Fibroblast of lung (primary cell): ENCODE results near the gene SLC37A1. TPM values are rescaled to one million over a fixed set of nuclear protein-coding genes. Genes with fewer than 3 reads are reported as not detected.

Source experiments
- DNase-seq, 2 donors: peaks; one replicate each; pipeline versions ENCODE4 v3.0.0 to v3.0.0-alpha.2; 2010; ENCODE audit warnings: low read depth in 2 of 2
- H2AFZ ChIP-seq: 2 replicates; pipeline ENCODE4 v1.5.1; 2012; ENCODE audit warnings: low read length, control low read depth, inconsistent platforms
- H3K27ac ChIP-seq: 2 replicates; pipeline ENCODE4 v1.5.1; 2011; ENCODE audit warnings: low read length, control low read depth; ENCODE audit not compliant: insufficient read depth
- H3K27me3 ChIP-seq: 2 replicates; pipeline ENCODE4 v1.5.1; 2011; ENCODE audit warnings: mild to moderate bottlenecking, low read length; ENCODE audit not compliant: control insufficient read depth, insufficient read depth
- H3K36me3 ChIP-seq: 2 replicates; pipeline ENCODE4 v1.5.1; 2011; ENCODE audit warnings: low read length; ENCODE audit not compliant: control insufficient read depth, insufficient read depth
- H3K4me1 ChIP-seq: 2 replicates; pipeline ENCODE4 v1.5.1; 2011; ENCODE audit warnings: low read length; ENCODE audit not compliant: control insufficient read depth, insufficient read depth; ENCODE audit errors: extremely low read depth
- H3K4me2 ChIP-seq: 2 replicates; pipeline ENCODE4 v1.5.1; 2011; ENCODE audit warnings: low read length, control low read depth; ENCODE audit not compliant: insufficient read depth; ENCODE audit errors: extremely low read depth
- H3K4me3 ChIP-seq, 4 experiments: fragments of 200-600 bp in 1 of 4; sonication (generic) in 1 of 4; replicated peaks in 1 of 4; 2 replicates each; pipeline ENCODE4 v1.5.1; 2011 to 2016; ENCODE audit warnings: low read length in 4 of 4, low read depth in 3 of 4, mild to moderate bottlenecking in 3 of 4, control low read depth in 2 of 4, inconsistent platforms in 1 of 4, mixed read lengths in 1 of 4; ENCODE audit not compliant: insufficient read depth in 1 of 4; ENCODE audit errors: control extremely low read depth in 1 of 4
- H3K79me2 ChIP-seq: 2 replicates; pipeline ENCODE4 v1.5.1; 2012; ENCODE audit warnings: mild to moderate bottlenecking, low read length, inconsistent platforms; ENCODE audit not compliant: control insufficient read depth, insufficient read depth
- H3K9ac ChIP-seq: 2 replicates; pipeline ENCODE4 v1.5.1; 2011; ENCODE audit warnings: mild to moderate bottlenecking, low read length, control low read depth; ENCODE audit not compliant: insufficient read depth
- H3K9me3 ChIP-seq: 2 replicates; pipeline ENCODE4 v1.5.1; 2012; ENCODE audit warnings: low read depth, low read length; ENCODE audit not compliant: control insufficient read depth, insufficient read depth
- H4K20me1 ChIP-seq: 2 replicates; pipeline ENCODE4 v1.5.1; 2011; ENCODE audit warnings: low read length; ENCODE audit not compliant: control insufficient read depth, insufficient read depth; ENCODE audit errors: extremely low read depth
- CTCF ChIP-seq, 2 donors: IDR thresholded peaks in 1 of 2; conservative IDR thresholded peaks in 1 of 2; 1 replicate in 1 of 2; 2 replicates in 1 of 2; pipeline ENCODE4 v1.5.1; 2011 to 2012; ENCODE audit warnings: low read length in 2 of 2, control low read depth in 1 of 2, inconsistent platforms in 1 of 2, low read depth in 1 of 2, mild to moderate bottlenecking in 1 of 2
- EZH2 ChIP-seq: IDR thresholded peaks from 2 replicates; pipeline ENCODE4 v1.5.1; 2012; ENCODE audit warnings: low read length, control low read depth, mild to moderate bottlenecking; ENCODE audit errors: missing control alignments
- polyA plus RNA-seq, 2 donors: library from polyadenylated mRNA; depleted of rRNA in 1 of 2; stranded (reverse) in 1 of 2; unstranded in 1 of 2; fragments of >200 nt; gene quantifications; 2 replicates each; pipeline ENCODE4 v1.2.1, GENCODE V29; 2011 to 2012; ENCODE audit warnings: missing spikeins in 1 of 2
- total RNA-seq: library from RNA; depleted of rRNA; stranded (reverse); fragments of >200 nt; gene quantifications from 2 replicates; pipeline ENCODE4 v1.2.1, GENCODE V29; 2014

Gene SLC37A1
- total and polyA plus RNA-seq, 2 donors (not counting 1 experiment from before 2014, with no cell fraction given), result 0.42 to 6.4 TPM

- Histone ChIP-seq H2AFZ (no peak overlapping the region), H4K20me1 (no peaks in the 10 kb centered on the region), H3K27me3 (no peaks in the 10 kb centered on the region), H3K27ac (no peak overlapping the region), H3K4me3 (no peak overlapping the region), H3K36me3 (no peaks in the 10 kb centered on the region), H3K4me1 (no peaks in the 10 kb centered on the region), H3K79me2 (no peaks in the 10 kb centered on the region), H3K9ac (no peak overlapping the region), H3K9me3 (no peaks in the 10 kb centered on the region), H3K4me2 (no peak overlapping the region)
- TF ChIP-seq CTCF (conservative IDR thresholded peaks at IDR 0.05 in 1 of 2, IDR thresholded peaks at IDR 0.05 in 1 of 2; ENCODE audit: low read depth in 1 of 2, low read length in 2 of 2) (no peak), EZH2 (no peak)
- DNase-seq, result no peak
Observed at GRCh38 chr21:42473498-42474042, 40.1 kb upstream of the SLC37A1 start.

- no peak overlapping the region for H2AFZ ChIP-seq
- no peak overlapping the region for H3K4me2 ChIP-seq
- DNase-seq, result peak in 1 of 2 donors; percentile 5
Observed at GRCh38 chr21:42474043-42474831, 39.4 kb upstream of the SLC37A1 start.

More at GRCh38 chr21:42474043-42474831, 39.4 kb upstream of the SLC37A1 start:
- Histone ChIP-seq H3K36me3 (no peaks in the 10 kb centered on the region), H3K79me2 (no peaks in the 10 kb centered on the region), H3K27ac (no peak overlapping the region), H3K4me1 (no peaks in the 10 kb centered on the region), H3K27me3 (no peaks in the 10 kb centered on the region), H3K9me3 (no peaks in the 10 kb centered on the region), H3K4me3 (no peak overlapping the region), H3K9ac (no peak overlapping the region), H4K20me1 (no peaks in the 10 kb centered on the region)
- TF ChIP-seq EZH2 (no peak), CTCF (conservative IDR thresholded peaks at IDR 0.05 in 1 of 2, IDR thresholded peaks at IDR 0.05 in 1 of 2; ENCODE audit: low read depth in 1 of 2, low read length in 2 of 2) (no peak)
